HG03139 (cell line): Measurements from ENCODE around the gene CARF.
"Not testable (repeated sequence)": the region's sequence is repeated elsewhere in the genome, so short reads cannot be mapped to it uniquely, and the experiment has no call there.

ENCODE experiments used
- ATAC-seq: cut with Tn5 transposase; IDR thresholded peaks from one replicate; pipeline ENCODE4 v1.9.1; 2021; ENCODE audit not compliant: unreplicated experiment

CARF gene

DNA sequence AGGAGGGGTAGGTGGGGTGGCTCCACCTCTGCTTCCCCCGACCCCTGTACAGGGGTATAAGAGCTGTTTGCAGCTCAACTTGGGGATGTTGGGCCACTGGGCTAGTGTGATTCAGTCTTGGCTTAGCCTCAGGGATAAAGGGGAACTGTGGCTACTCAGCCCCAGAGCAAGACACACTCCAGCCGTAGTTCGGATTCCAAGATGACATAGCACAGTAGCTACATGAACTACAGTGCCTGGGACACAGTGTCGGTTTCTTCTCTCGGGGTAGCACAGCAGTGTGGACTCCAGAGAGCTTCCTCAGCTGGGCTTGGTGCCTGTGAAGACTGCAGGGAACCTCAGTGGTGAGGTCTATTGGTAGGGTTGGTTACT, 21.1 kb downstream of the CARF start:
- no peak for ATAC-seq

GRCh38 chr2:202933958-202934357, 21.9 kb downstream of the CARF start:
- no peak for ATAC-seq

DNA sequence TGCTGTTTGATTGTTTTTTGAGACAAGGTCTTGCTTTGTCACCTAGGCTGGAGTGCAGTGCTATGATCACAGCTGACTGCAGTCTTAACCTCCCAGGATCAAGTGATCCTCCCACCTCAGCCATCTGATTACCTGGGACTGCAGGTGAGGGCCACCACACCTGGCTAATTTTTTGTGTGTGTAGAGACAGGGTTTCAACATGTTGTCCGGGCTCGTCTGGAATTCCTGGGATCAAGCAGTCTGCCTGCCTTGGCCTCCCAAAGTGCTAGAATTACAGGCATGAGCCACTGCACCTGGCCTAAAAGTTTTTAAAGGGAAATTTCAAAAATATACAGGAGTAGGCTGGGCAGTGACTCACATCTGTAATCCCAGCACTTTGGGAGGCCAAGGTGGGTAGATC, 22.4 kb downstream of the CARF start:
- no peak for ATAC-seq

GRCh38 chr2:202938960-202939359, 26.9 kb downstream of the CARF start:
- ATAC-seq, result no peak

GRCh38 chr2:202941771-202942170, 29.7 kb downstream of the CARF start:
- no peak for ATAC-seq

DNA sequence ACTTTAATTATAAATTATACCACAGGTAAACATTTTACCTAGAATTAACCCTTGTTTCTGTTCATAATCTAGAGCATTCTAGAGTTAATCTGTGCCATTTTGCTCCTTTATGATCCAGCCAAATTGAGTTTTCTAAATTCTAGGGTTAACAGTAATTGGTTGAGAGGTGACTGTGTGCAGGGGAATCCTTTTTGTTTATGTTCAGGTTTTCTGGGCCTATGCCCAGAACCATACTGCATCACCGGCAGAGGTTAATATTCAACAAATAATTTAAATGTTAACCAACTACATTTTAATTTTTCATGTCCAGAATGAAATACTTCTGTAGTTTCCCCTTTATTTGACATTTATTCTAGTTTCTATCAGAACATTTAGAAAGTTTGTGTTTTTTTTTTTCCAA, 32.3 kb downstream of the CARF start:
- no peak for ATAC-seq

DNA sequence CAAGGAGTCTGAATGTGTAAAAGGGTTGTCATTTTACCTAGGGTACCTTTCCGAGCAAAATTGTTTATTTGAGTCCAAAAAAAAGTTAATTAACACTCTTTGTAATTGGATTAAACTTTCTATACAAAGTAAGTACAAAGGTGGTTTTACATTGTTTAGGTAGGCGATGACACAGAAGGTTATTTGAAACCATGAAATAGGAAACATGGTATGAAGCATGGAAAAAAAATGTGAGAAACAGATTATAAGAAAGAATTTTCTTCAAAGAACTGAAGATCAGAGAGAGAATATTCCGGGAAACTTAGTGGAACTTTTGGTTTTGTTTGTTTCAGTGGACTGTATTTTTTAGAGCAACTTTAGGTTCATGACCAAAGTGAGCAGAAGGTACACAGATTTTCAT, 32.7 kb downstream of the CARF start:
- no peak for ATAC-seq

DNA sequence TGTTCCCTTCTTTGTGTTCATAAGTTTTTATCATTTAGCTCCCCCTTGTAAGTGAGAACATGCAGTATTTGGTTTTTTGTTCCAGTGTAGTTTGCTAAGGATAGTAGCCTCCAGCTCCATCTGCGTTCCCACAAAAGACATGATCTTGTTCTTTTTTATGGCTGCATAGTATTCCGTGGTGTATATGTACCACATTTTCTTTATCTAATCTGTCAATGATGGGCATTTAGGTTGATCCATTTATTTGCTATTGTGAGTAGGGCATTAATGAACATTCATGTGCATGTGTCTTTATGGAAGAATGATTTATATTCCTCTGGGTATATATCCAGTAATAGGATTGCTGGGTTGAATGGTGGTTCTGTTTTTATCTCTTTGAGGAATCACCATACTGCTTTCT, 33.4 kb downstream of the CARF start:
- ATAC-seq, result no peak

DNA sequence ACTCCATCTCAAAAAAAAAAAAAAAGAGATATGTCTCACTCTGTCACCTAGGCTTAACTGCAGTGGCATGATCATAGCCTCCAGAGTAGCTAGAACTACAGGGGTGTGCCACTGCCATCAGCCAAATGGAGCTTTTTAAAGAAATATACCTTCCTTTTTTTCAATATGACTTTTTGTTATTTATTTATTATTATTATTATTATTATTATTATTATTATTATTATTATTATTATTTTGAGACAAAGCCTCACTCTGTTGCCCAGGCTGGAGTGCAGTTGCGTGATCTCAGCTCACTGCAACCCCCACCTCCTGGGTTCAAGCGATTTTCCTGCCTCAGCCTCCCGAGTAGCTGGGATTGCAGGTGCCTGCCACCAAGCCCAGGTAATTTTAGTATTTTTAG, 37.3 kb downstream of the CARF start:
- ATAC-seq, result not testable (repeated sequence)

DNA sequence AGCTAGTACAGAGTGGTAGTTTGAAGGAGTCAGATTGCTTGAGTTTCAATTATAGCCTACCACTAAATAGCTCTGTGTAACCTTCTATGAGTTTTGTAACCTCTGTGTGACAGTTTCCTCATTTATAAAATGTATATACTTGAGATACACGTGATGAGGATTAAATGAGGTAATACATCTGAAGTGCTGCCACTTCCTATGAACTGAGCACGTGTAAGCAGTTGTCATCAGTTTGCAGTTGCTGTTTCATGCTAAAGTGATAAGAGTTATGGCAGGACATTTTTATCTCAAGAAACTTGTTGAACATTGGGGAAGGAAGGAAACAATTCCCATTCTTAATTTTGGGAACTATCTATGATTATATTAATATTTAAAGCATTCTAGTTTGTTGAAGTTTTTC, 38.5 kb downstream of the CARF start:
- no peak for ATAC-seq

DNA sequence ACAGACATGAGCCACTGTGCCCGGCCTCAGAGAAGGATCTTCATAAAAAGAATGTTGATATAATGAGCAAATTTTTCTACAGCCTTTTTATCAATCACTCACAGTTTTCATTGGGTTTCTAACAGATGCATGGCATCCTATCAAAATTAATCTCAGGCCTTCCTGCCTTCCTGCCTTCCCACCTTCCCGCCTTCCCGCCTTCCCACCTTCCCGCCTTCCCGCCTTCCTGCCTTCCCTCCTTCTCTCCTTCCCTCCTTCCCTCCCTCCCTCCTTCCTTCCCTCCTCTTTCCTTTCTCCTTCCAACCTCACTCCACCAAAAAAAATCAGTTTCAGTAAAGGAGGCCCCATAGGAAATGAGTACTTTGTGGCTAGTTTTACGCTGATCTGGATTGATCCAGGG, 48.4 kb downstream of the CARF start:
- ATAC-seq, result no peak

DNA sequence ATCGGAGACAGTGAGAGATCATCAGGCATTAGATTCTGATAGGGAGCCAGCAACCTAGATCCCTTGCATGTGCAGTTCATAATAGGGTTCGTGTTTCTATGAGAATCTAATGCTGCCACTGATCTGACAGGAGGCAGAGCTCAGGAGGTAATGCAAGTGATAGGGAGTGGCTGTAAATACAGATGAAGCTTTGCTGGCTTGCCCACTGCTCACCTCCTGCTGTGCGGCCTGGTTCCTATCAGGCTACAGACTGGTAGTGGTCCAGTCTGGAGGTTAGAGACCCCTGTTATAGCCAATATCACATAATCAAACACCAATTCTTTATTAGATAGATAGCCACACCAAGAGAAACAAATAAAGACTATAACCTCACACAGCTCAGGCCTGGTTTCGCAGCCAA, 51.6 kb downstream of the CARF start:
- ATAC-seq, result no peak

GRCh38 chr2:202965810-202966460, 53.9 kb downstream of the CARF start:
- peak; percentile 82 for ATAC-seq

- ATAC-seq, result not testable (repeated sequence)
Observed at GRCh38 chr2:202969404-202969803, 57.3 kb downstream of the CARF start.

DNA sequence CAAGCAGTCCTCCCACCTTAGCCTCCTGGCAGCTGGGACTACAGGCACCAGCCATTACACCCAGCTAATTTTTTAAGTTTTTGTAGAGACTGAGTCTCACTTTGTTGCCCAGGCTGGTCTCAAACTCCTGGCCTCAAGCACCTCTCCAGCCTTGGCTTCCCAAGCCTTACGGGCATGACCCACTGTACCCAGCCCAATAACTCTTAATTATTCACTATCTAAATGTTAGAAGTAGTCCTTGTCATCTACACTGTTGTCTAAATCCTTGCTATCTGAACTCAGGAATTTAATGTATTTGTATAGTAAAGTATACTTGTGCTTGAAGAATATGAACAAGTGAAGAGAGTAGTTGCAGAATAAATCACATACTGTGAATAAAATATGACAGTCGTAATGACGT, 64.7 kb downstream of the CARF start:
- no peak for ATAC-seq

GRCh38 chr2:202982779-202983491, 70.9 kb downstream of the CARF start:
- no peak for ATAC-seq

GRCh38 chr2:202989749-202990148, 77.7 kb downstream of the CARF start:
- ATAC-seq, result no peak

GRCh38 chr2:202990501-202990900, 78.4 kb downstream of the CARF start:
- no peak for ATAC-seq

DNA sequence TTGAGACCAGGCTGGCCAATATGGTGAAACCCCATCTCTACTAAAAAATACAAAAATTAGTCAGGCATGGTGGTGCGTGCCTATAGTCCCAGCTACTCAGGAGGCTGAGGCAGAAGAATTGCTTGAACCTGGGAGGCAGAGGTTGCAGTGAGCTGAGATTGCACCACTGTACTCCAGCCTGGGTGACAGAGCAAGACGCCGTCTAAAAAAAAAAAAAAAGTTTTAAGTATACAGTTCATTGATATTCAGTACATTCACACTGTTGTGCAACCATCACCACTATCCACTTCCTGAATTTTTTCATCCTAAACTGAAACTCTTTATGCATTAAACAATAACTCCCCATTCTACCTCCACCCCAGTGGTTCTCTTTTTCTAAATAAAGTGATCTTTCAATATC, 85.0 kb downstream of the CARF start:
- not testable (repeated sequence) for ATAC-seq

DNA sequence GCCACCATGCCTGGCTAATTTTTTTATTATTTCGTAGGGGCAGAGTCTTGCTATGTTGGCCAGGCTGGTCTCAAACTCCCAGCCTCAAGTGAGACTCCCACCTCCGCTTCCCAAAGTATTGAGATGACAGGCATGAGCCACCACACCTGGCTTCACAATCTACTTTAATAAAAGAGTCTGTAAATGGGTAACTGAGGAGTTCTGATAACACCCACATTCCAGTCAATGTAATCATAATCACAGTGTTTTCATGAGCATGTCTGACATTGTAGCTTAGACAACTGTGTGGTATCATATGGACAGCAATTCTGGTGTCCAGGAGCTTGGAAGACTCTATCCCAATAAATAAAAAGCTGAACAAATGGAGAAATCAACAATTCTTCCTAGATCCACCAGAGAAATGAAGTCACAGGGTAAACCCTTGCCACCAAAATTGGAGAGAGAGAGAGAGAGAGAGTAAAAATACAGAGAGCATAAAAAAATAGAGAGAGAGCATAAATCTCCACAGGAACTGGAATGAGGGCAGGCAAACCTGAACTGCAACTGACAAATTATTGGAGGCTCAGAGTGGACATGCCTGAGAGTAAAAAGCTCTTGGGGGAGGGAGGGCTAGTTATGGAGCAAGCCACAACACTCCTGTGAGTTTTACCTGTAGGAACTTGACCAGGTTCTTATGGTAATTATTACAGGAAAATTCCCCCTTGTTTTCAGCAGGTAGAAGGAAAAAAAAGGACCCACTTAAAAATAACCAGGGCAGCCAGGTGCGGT, 90.2 kb downstream of the CARF start:
- ATAC-seq, result no peak

- no peak for ATAC-seq
Observed at GRCh38 chr2:203003716-203004115, 91.6 kb downstream of the CARF start.
